SK-N-SH (cell line): ENCODE measurements around the gene UVRAG. TPM values are rescaled to one million over a fixed set of nuclear protein-coding genes. Genes with fewer than 3 reads are reported as not detected.
"Not testable (repeated sequence)": the region's sequence is repeated elsewhere in the genome, so short reads cannot be mapped to it uniquely, and the experiment has no call there.

Experiments used
- CTCF ChIA-PET: fragments of 300-600, 350-600 bp; formaldehyde crosslinking; extraction: SDS; loops from one replicate; lab custom pipeline; 2021; lab: Yijun Ruan, JAX
- POLR2A ChIA-PET: fragments of 350-600 bp; sonication (Branson Sonifier 250); formaldehyde crosslinking; extraction: SDS; loops from one replicate; lab custom pipeline; 2020; ENCODE audit warnings: antibody characterized with exemption, inconsistent platforms; lab: Yijun Ruan, JAX
- DNase-seq: peaks from one replicate; pipeline ENCODE4 v3.0.0; 2012
- H2AFZ ChIP-seq: fragments of 200-600 bp; sonication (generic); 2 replicates; pipeline ENCODE4 v1.8.1; 2016; ENCODE audit warnings: antibody characterized with exemption, mild to moderate bottlenecking, low read depth
- H3F3A ChIP-seq: fragments of 200-600 bp; sonication (generic); replicated peaks from 2 replicates; pipeline ENCODE3; 2016; ENCODE audit warnings: antibody characterized with exemption, mild to moderate bottlenecking; ENCODE audit not compliant: insufficient read depth
- H3K27ac ChIP-seq, 2 experiments: fragments of 200-500 bp in 1 of 2; fragments of 200-600 bp in 1 of 2; sonication (Bioruptor generic) in 1 of 2; sonication (generic), shearing (Covaris generic) in 1 of 2; 2 replicates each; pipeline versions ENCODE4 v1.5.1 to v1.6.1; 2014 to 2016; ENCODE audit warnings: low read depth in 2 of 2, inconsistent platforms in 1 of 2, low read length in 1 of 2, mild to moderate bottlenecking in 1 of 2, mixed read lengths in 1 of 2
- H3K27me3 ChIP-seq: fragments of 200-600 bp; sonication (generic), shearing (Covaris generic); 2 replicates; pipeline ENCODE4 v1.6.1; 2016; ENCODE audit warnings: mixed run types; ENCODE audit not compliant: insufficient read depth
- H3K36me3 ChIP-seq, 2 experiments: fragments of 200-500 bp in 1 of 2; fragments of 200-600 bp in 1 of 2; sonication (Bioruptor generic) in 1 of 2; sonication (generic) in 1 of 2; replicated peaks in 1 of 2; 2 replicates each; pipeline versions ENCODE3 to v1.5.1; 2014 to 2016; ENCODE audit warnings: low read length in 1 of 2, mild to moderate bottlenecking in 1 of 2; ENCODE audit not compliant: insufficient read depth in 2 of 2, control insufficient read depth in 1 of 2
- H3K4me1 ChIP-seq, 2 experiments: fragments of 200-500 bp in 1 of 2; fragments of 200-600 bp in 1 of 2; sonication (Bioruptor generic) in 1 of 2; sonication (generic), shearing (Covaris generic) in 1 of 2; 2 replicates each; pipeline versions ENCODE4 v1.5.1 to v1.6.1; 2014 to 2016; ENCODE audit warnings: low read depth in 1 of 2, low read length in 1 of 2, mixed run types in 1 of 2; ENCODE audit not compliant: insufficient read depth in 2 of 2, control insufficient read depth in 1 of 2
- H3K4me2 ChIP-seq: fragments of 200-600 bp; sonication (generic), shearing (Covaris generic); 2 replicates; pipeline ENCODE4 v1.6.1; 2017; ENCODE audit warnings: mixed run types
- H3K4me3 ChIP-seq, 2 experiments: fragments of 200-500 bp in 1 of 2; fragments of 200-600 bp in 1 of 2; sonication (Bioruptor generic) in 1 of 2; sonication (generic), shearing (Covaris generic) in 1 of 2; 2 replicates each; pipeline versions ENCODE4 v1.5.1 to v1.8.1; 2014 to 2016; ENCODE audit warnings: low read depth in 2 of 2, inconsistent platforms in 1 of 2, low read length in 1 of 2, mild to moderate bottlenecking in 1 of 2, mixed read lengths in 1 of 2, moderate library complexity in 1 of 2
- H3K79me2 ChIP-seq: fragments of 200-600 bp; sonication (generic); 2 replicates; pipeline ENCODE4 v1.8.1; 2017; ENCODE audit warnings: mild to moderate bottlenecking; ENCODE audit not compliant: insufficient read depth
- H3K9ac ChIP-seq: fragments of 200-600 bp; sonication (generic); 2 replicates; pipeline ENCODE4 v1.6.1; 2017; ENCODE audit warnings: mixed run types
- H3K9me2 ChIP-seq: fragments of 200-600 bp; sonication (generic); 2 replicates; pipeline ENCODE4 v1.6.1; 2017; ENCODE audit warnings: mixed run types
- H3K9me3 ChIP-seq: fragments of 200-600 bp; sonication (generic); 2 replicates; pipeline ENCODE4 v1.6.1; 2017; ENCODE audit warnings: mixed run types, mild to moderate bottlenecking, moderate library complexity
- H4K20me1 ChIP-seq: fragments of 200-600 bp; sonication (generic); 2 replicates; pipeline ENCODE4 v1.6.1; 2017; ENCODE audit warnings: mild to moderate bottlenecking, mixed run types; ENCODE audit not compliant: insufficient read depth
- TCF12 ChIP-seq: IDR thresholded peaks from 2 replicates; pipeline ENCODE4 v1.4.0; 2012
- WGBS: methylation state at CpG from one replicate; pipeline ENCODE4 v1.1.6; 2017; ENCODE audit warnings: low lambda C conversion rate; 5-methylcytosine and 5-hydroxymethylcytosine counted together
- polyA plus RNA-seq, 3 experiments: library from polyadenylated mRNA; depleted of rRNA; stranded (reverse); fragments of >200 nt; gene quantifications; 2 replicates each; pipeline ENCODE4 v1.2.3, GENCODE V29; 2012
- TF ChIP-seq, protein P1 (sequence below): IDR thresholded peaks from 2 replicates; pipeline ENCODE4 v1.6.1; 2012; ENCODE audit warnings: mild to moderate bottlenecking, low read depth, low read length, moderate library complexity

Gene UVRAG
- polyA plus RNA-seq, 1 of the 3 experiments (the other 2 are of a cell fraction): 5.8 TPM

DNA sequence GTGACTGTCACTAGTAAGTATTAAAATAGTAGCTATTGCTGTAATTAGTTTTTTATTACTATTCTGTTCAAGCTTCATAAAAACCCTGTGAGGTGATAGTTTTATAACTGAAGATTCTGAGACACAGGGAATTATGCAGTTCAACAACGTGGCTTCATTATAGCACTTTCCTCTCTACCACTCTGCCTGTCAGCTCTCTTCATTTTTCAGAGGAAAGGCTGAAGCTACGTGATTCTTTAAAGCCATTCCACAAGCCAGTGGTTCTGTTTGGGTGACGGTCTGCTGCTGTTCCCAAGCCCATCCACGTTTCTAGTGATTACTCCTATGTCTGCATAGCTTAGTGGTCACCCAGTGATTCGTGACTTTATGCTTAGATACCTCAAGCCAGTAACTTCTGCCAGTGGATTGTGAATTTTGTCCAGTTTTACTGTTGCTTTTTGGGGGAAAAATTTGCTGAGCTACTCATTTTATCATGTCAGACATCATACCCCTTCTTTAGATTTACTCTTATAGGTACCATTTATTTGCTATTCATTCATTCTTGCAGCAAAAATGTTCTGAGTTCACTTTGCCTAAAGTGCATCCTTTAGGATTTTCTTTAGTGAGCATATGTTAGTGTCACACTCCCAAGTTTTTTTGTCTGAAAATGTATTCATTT lies 59.8 kb downstream of the UVRAG start:
- no peak overlapping the region for H3K4me3 ChIP-seq
- H3K4me2 ChIP-seq: no peak overlapping the region
- TF ChIP-seq, protein P1, sequence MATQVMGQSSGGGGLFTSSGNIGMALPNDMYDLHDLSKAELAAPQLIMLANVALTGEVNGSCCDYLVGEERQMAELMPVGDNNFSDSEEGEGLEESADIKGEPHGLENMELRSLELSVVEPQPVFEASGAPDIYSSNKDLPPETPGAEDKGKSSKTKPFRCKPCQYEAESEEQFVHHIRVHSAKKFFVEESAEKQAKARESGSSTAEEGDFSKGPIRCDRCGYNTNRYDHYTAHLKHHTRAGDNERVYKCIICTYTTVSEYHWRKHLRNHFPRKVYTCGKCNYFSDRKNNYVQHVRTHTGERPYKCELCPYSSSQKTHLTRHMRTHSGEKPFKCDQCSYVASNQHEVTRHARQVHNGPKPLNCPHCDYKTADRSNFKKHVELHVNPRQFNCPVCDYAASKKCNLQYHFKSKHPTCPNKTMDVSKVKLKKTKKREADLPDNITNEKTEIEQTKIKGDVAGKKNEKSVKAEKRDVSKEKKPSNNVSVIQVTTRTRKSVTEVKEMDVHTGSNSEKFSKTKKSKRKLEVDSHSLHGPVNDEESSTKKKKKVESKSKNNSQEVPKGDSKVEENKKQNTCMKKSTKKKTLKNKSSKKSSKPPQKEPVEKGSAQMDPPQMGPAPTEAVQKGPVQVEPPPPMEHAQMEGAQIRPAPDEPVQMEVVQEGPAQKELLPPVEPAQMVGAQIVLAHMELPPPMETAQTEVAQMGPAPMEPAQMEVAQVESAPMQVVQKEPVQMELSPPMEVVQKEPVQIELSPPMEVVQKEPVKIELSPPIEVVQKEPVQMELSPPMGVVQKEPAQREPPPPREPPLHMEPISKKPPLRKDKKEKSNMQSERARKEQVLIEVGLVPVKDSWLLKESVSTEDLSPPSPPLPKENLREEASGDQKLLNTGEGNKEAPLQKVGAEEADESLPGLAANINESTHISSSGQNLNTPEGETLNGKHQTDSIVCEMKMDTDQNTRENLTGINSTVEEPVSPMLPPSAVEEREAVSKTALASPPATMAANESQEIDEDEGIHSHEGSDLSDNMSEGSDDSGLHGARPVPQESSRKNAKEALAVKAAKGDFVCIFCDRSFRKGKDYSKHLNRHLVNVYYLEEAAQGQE: no peak
- no peak for TF ChIP-seq TCF12
- H3K27ac ChIP-seq: no peak overlapping the region
- H4K20me1 ChIP-seq: no peaks in the 10 kb centered on the region
- peaks cover 0 to 2% of the 10 kb centered on the region in 2 experiments for H3K36me3 ChIP-seq
- H3K79me2 ChIP-seq: peaks cover 3% of the 10 kb centered on the region; the same call in 1 of the 2 replicates
- H3K4me1 ChIP-seq: peaks cover 0 to 4% of the 10 kb centered on the region in 2 experiments; a peak in 1 of 4 replicates
- DNase-seq: no peak
- ChIA-PET CTCF (interaction anchor here (0.7 to 1.0 kb wide), 2 partner anchors 10 to 22 kb away, joined by 3 read pairs; no protein-coding TSS in a partner anchor), POLR2A (no interaction called here)
- 86% methylated on average over 5 of the region's 5 CpGs for WGBS
- no peaks in the 10 kb centered on the region for H3K27me3 ChIP-seq
- no peaks in the 10 kb centered on the region for H3K9me3 ChIP-seq
- H3F3A ChIP-seq: no peaks in the 10 kb centered on the region
- no peaks in the 10 kb centered on the region for H3K9me2 ChIP-seq
- no peak overlapping the region for H3K9ac ChIP-seq
- H2AFZ ChIP-seq: no peak overlapping the region

DNA sequence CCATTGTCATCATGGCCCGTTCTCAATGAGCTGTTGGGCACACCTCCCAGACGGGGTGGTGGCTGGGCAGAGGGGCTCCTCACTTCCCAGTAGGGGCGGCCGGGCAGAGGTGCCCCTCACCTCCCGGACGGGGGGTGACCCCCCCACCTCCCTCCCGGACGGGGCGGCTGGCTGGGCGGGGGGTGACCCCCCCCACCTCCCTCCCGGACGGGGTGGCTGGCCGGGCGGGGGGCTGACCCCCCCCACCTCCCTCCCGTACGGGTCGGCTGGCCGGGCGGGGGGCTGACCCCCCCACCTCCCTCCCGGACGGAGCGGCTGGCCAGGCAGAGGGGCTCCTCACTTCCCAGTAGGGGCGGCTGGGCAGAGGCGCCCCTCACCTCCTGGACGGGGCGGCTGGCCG lies 62.3 kb downstream of the UVRAG start:
- H2AFZ ChIP-seq, H3K27ac ChIP-seq, H3K4me3 ChIP-seq, CTCF ChIA-PET, H3K9me3 ChIP-seq, H3K9ac ChIP-seq, H3K79me2 ChIP-seq, H3K4me1 ChIP-seq, H3K36me3 ChIP-seq, H3K9me2 ChIP-seq, H3K27me3 ChIP-seq, DNase-seq, H3K4me2 ChIP-seq, H3F3A ChIP-seq, H4K20me1 ChIP-seq, POLR2A ChIA-PET: not testable (repeated sequence)
- WGBS: 81% methylated on average over 11 of the region's 27 CpGs

DNA sequence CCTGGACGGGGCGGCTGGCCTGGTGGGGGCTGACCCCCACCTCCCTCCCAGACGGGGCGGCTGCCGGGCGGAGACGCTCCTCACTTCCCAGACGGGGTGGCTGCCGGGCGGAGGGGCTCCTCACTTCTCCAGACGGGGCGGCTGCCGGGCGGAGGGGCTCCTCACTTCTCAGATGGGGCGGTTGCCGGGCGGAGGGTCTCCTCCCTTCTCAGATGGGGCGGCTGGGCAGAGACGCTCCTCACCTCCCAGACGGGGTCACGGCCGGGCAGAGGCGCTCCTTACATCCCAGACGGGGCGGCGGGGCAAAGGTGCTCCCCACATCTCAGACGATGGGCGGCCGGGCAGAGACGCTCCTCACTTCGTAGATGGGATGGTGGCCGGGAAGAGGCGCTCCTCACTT lies 62.9 kb downstream of the UVRAG start:
- H3F3A ChIP-seq, H3K4me3 ChIP-seq, H3K27me3 ChIP-seq, H3K4me2 ChIP-seq, H2AFZ ChIP-seq, H3K9me3 ChIP-seq, POLR2A ChIA-PET, CTCF ChIA-PET, H3K79me2 ChIP-seq, H3K27ac ChIP-seq, DNase-seq, H3K4me1 ChIP-seq, H3K9ac ChIP-seq, H3K9me2 ChIP-seq, H4K20me1 ChIP-seq, H3K36me3 ChIP-seq: not testable (repeated sequence)
- WGBS: 100% methylated on average over 3 of the region's 33 CpGs
